Neural progenitor cell (in vitro differentiated cells): Measurements from ENCODE around the gene NEGR1. TPM values are rescaled to one million over a fixed set of nuclear protein-coding genes. Genes with fewer than 3 reads are reported as not detected.

Experiments
- DNase-seq: peaks from one replicate; pipeline ENCODE4 v3.0.0-alpha.2; 2016; ENCODE audit warnings: low spot score
- H2AFZ ChIP-seq: fragments of 200-600 bp; sonication (generic); replicated peaks from 2 replicates; pipeline ENCODE4 v1.6.1; 2016; ENCODE audit warnings: antibody characterized with exemption
- H3F3A ChIP-seq: fragments of 200-600 bp; sonication (generic); 2 replicates; pipeline ENCODE4 v1.6.1; 2016; ENCODE audit warnings: antibody characterized with exemption, low read depth
- H3K27ac ChIP-seq: fragments of 200-600 bp; sonication (generic); 2 replicates; pipeline ENCODE4 v1.5.1; 2016; ENCODE audit warnings: mild to moderate bottlenecking
- H3K27me3 ChIP-seq: fragments of 200-600 bp; sonication (generic); 2 replicates; pipeline ENCODE4 v1.6.1; 2016; ENCODE audit warnings: mild to moderate bottlenecking, moderate library complexity
- H3K36me3 ChIP-seq: fragments of 200-600 bp; sonication (generic); 2 replicates; pipeline ENCODE4 v1.5.1; 2016
- H3K4me1 ChIP-seq: fragments of 200-600 bp; sonication (generic); 2 replicates; pipeline ENCODE4 v1.6.1; 2016; ENCODE audit warnings: mixed run types
- H3K4me2 ChIP-seq: fragments of 200-600 bp; sonication (generic); 2 replicates; pipeline ENCODE4 v1.6.1; 2016
- H3K4me3 ChIP-seq: fragments of 200-600 bp; sonication (generic); 2 replicates; pipeline ENCODE4 v1.5.1; 2016
- H3K79me2 ChIP-seq: fragments of 200-600 bp; sonication (generic); 2 replicates; pipeline ENCODE4 v1.6.1; 2016; ENCODE audit warnings: low read depth
- H3K9ac ChIP-seq: fragments of 200-600 bp; sonication (generic); 2 replicates; pipeline ENCODE4 v1.6.1; 2016
- H3K9me3 ChIP-seq: fragments of 200-600 bp; sonication (generic); 2 replicates; pipeline ENCODE4 v1.5.1; 2016; ENCODE audit warnings: low read depth
- H4K20me1 ChIP-seq: fragments of 200-600 bp; sonication (generic); 2 replicates; pipeline ENCODE4 v1.6.1; 2016; ENCODE audit warnings: low read depth
- H3K27ac Mint-ChIP-seq: 3 replicates; pipeline ENCODE4 v1.8.0; 2021; ENCODE audit warnings: mixed read lengths
- H3K27me3 Mint-ChIP-seq: 2 replicates; pipeline ENCODE4 v1.8.0; 2022; ENCODE audit warnings: low read depth, mild to moderate bottlenecking, inconsistent platforms, moderate library complexity, mixed read lengths; ENCODE audit not compliant: insufficient read depth
- H3K36me3 Mint-ChIP-seq: 3 replicates; pipeline ENCODE4 v1.8.0; 2021; ENCODE audit warnings: mixed read lengths
- H3K4me1 Mint-ChIP-seq: 3 replicates; pipeline ENCODE4 v1.8.0; 2021; ENCODE audit warnings: mixed read lengths
- H3K4me3 Mint-ChIP-seq: 3 replicates; pipeline ENCODE4 v1.8.0; 2021; ENCODE audit warnings: mild to moderate bottlenecking, moderate library complexity, mixed read lengths
- H3K9me3 Mint-ChIP-seq: 3 replicates; pipeline ENCODE4 v1.8.0; 2020; ENCODE audit warnings: mixed read lengths
- EZH2 ChIP-seq: fragments of 200-600 bp; sonication (generic); IDR thresholded peaks from 2 replicates; pipeline ENCODE4 v1.6.1; 2017; ENCODE audit warnings: antibody characterized with exemption, mild to moderate bottlenecking, moderate library complexity
- EZH2phosphoT487 ChIP-seq: fragments of 200-600 bp; sonication (generic); IDR thresholded peaks from 2 replicates; pipeline ENCODE4 v1.6.1; 2017; ENCODE audit warnings: antibody characterized with exemption
- total RNA-seq: library from RNA; depleted of rRNA; stranded (reverse); fragments of >200 nt; gene quantifications from 2 replicates; pipeline ENCODE4 v1.2.3, GENCODE V29; 2015; ENCODE audit warnings: low replicate concordance
- TF ChIP-seq, protein P1 (sequence below): fragments of 200-600 bp; sonication (generic); IDR thresholded peaks from 2 replicates; pipeline ENCODE4 v1.5.1; 2017; ENCODE audit warnings: antibody characterized with exemption, mild to moderate bottlenecking

NEGR1 gene
- total RNA-seq, 1 donor from 2014 or later: 0.62 TPM

DNA sequence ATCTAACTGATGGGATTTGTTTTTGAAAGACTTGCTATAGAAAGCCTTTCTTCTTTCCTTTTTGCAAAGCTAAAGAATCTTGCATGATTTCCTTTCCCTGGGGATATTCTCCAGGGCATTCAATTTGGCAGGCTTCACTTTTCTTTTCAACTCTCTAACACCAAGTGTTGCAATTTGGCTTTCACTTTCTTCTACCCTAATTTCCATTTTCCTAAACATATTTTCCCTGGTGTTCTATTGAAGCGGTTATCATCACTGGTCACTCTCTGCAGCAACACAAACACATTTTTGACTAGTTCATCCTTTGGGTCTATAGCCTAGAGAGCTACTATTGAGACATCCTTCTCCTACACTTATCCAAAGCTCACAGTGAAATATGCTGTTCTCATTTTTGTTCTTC, 424.5 kb downstream of the NEGR1 start:
- H3K4me2 ChIP-seq: no peak overlapping the region
- Mint-ChIP-seq H3K9me3 (no peaks in the 10 kb centered on the region), H3K4me1 (peaks cover 9% of the 10 kb centered on the region), H3K27ac (no peak overlapping the region), H3K36me3 (no peaks in the 10 kb centered on the region), H3K27me3 (no peaks in the 10 kb centered on the region), H3K4me3 (no peak overlapping the region)
- H3K27me3 ChIP-seq: no peaks in the 10 kb centered on the region
- no peaks in the 10 kb centered on the region for H3F3A ChIP-seq
- H4K20me1 ChIP-seq: no peaks in the 10 kb centered on the region
- H3K4me3 ChIP-seq: no peak overlapping the region
- H3K79me2 ChIP-seq: no peaks in the 10 kb centered on the region
- H2AFZ ChIP-seq: no peak overlapping the region
- no peaks in the 10 kb centered on the region for H3K36me3 ChIP-seq
- H3K9ac ChIP-seq: no peak overlapping the region
- no peaks in the 10 kb centered on the region for H3K4me1 ChIP-seq
- TF ChIP-seq EZH2phosphoT487: no peak
- TF ChIP-seq EZH2: no peak
- TF ChIP-seq, protein P1, sequence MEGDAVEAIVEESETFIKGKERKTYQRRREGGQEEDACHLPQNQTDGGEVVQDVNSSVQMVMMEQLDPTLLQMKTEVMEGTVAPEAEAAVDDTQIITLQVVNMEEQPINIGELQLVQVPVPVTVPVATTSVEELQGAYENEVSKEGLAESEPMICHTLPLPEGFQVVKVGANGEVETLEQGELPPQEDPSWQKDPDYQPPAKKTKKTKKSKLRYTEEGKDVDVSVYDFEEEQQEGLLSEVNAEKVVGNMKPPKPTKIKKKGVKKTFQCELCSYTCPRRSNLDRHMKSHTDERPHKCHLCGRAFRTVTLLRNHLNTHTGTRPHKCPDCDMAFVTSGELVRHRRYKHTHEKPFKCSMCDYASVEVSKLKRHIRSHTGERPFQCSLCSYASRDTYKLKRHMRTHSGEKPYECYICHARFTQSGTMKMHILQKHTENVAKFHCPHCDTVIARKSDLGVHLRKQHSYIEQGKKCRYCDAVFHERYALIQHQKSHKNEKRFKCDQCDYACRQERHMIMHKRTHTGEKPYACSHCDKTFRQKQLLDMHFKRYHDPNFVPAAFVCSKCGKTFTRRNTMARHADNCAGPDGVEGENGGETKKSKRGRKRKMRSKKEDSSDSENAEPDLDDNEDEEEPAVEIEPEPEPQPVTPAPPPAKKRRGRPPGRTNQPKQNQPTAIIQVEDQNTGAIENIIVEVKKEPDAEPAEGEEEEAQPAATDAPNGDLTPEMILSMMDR: no peak
- no peak overlapping the region for H3K27ac ChIP-seq
- H3K9me3 ChIP-seq: no peaks in the 10 kb centered on the region
- no peak for DNase-seq

DNA sequence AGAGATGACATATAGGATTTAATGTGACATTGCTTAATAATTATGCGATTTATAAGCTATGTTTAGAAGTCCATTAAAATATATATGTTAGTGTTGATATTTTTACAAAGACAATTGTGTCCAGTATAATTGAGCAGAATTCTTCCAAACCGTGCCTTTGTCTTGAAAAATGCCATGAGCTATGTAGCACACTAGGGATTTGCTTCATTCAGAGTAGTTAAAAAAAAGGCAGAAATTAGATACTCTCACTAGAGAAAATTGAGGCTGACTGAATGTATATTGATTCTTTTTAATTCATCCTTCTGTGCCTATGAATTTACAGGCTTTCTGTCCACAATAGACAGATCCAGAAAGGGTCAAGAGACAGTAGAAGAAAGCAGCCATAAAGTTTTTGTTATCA, 429.0 kb downstream of the NEGR1 start:
- no peaks in the 10 kb centered on the region for H3F3A ChIP-seq
- no peak overlapping the region for H3K4me3 Mint-ChIP-seq
- no peak overlapping the region for H3K4me2 ChIP-seq
- H3K4me1 ChIP-seq: no peaks in the 10 kb centered on the region
- no peaks in the 10 kb centered on the region for H4K20me1 ChIP-seq
- H3K27me3 Mint-ChIP-seq: no peaks in the 10 kb centered on the region
- H3K36me3 Mint-ChIP-seq: no peaks in the 10 kb centered on the region
- H3K9me3 Mint-ChIP-seq: no peaks in the 10 kb centered on the region
- H3K27ac ChIP-seq: no peak overlapping the region
- H3K4me1 Mint-ChIP-seq: peaks cover 9% of the 10 kb centered on the region
- TF ChIP-seq EZH2phosphoT487 (no peak), EZH2 (no peak)
- TF ChIP-seq, protein P1: no peak
- H2AFZ ChIP-seq: no peak overlapping the region
- no peaks in the 10 kb centered on the region for H3K27me3 ChIP-seq
- H3K9me3 ChIP-seq: no peaks in the 10 kb centered on the region
- DNase-seq: no peak
- no peak overlapping the region for H3K27ac Mint-ChIP-seq
- H3K9ac ChIP-seq: no peak overlapping the region
- H3K79me2 ChIP-seq: no peaks in the 10 kb centered on the region
- no peaks in the 10 kb centered on the region for H3K36me3 ChIP-seq
- H3K4me3 ChIP-seq: no peak overlapping the region

DNA sequence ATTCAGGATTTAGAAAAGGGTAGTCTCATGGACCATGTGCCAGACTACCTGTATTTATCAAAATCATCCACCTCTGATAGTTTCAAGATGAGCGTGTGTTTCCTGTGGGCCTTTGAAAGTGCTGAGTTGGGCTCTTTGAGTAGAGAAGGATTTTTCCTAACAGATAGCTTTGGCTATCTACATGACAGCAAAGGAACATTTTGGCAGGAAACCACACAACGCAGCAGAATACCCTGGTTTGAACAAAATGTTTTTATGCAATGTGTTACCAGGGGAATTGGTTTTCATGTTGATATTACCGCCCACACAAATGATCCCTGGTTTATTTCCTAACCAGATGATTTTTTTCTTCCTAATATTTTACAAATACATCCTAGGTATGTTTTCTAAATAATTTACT, 431.4 kb downstream of the NEGR1 start:
- no peaks in the 10 kb centered on the region for H3K79me2 ChIP-seq
- H3K27ac ChIP-seq: no peak overlapping the region
- no peaks in the 10 kb centered on the region for H3K4me1 ChIP-seq
- no peaks in the 10 kb centered on the region for H3K9me3 ChIP-seq
- peaks cover 3% of the 10 kb centered on the region for H3K4me1 Mint-ChIP-seq
- H3K9me3 Mint-ChIP-seq: no peaks in the 10 kb centered on the region
- no peaks in the 10 kb centered on the region for H3K36me3 ChIP-seq
- H3K4me3 Mint-ChIP-seq: no peak overlapping the region
- H3K27me3 ChIP-seq: no peaks in the 10 kb centered on the region
- no peak overlapping the region for H2AFZ ChIP-seq
- no peak overlapping the region for H3K4me2 ChIP-seq
- no peak for DNase-seq
- no peaks in the 10 kb centered on the region for H4K20me1 ChIP-seq
- no peak overlapping the region for H3K27ac Mint-ChIP-seq
- peaks cover 2% of the 10 kb centered on the region for H3K27me3 Mint-ChIP-seq
- H3K9ac ChIP-seq: no peak overlapping the region
- H3K36me3 Mint-ChIP-seq: no peaks in the 10 kb centered on the region
- H3K4me3 ChIP-seq: no peak overlapping the region
- TF ChIP-seq EZH2 (no peak), EZH2phosphoT487 (no peak)
- TF ChIP-seq, protein P1: no peak
- no peaks in the 10 kb centered on the region for H3F3A ChIP-seq

DNA sequence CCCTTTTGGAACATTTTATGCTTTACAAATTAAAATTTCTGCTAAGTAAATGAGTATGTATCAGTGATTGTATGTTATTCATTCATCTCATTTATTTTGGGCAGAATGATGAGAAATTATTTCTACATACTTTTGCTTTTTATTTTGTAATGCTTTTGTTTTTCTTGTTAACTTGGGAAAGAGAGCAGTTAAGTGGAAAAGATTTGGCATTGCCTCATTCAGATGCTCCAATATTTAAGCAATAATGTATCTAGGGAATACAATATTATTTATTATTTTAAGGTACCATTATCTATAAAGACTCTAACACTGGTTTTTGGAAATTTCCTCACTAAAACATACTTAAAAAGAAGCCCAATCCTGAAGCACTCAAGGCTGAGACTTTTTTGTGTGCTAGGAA, 431.8 kb downstream of the NEGR1 start:
- Histone ChIP-seq H3K36me3 (no peaks in the 10 kb centered on the region), H3K79me2 (no peaks in the 10 kb centered on the region), H3K27ac (no peak overlapping the region), H3K9me3 (no peaks in the 10 kb centered on the region), H3K4me2 (no peak overlapping the region), H3K9ac (no peak overlapping the region), H3K27me3 (no peaks in the 10 kb centered on the region), H3K4me1 (no peaks in the 10 kb centered on the region), H4K20me1 (no peaks in the 10 kb centered on the region), H3K4me3 (no peak overlapping the region), H2AFZ (no peak overlapping the region), H3F3A (no peaks in the 10 kb centered on the region)
- Mint-ChIP-seq H3K27me3 (peaks cover 2% of the 10 kb centered on the region), H3K9me3 (no peaks in the 10 kb centered on the region), H3K4me1 (peaks cover 3% of the 10 kb centered on the region), H3K36me3 (no peaks in the 10 kb centered on the region), H3K27ac (no peak overlapping the region), H3K4me3 (no peak overlapping the region)
- TF ChIP-seq EZH2phosphoT487: no peak
- no peak for TF ChIP-seq EZH2
- TF ChIP-seq, protein P1: no peak
- DNase-seq: no peak
